HG02852 (cell line): ENCODE measurements around the gene PLEKHA8.
A peak's percentile ranks its signal among the peaks of the same experiment; 100 is the strongest.

Experiments
- ATAC-seq: cut with Tn5 transposase; IDR thresholded peaks from one replicate; pipeline ENCODE4 v1.9.1; 2021; ENCODE audit warnings: mild to moderate bottlenecking, moderate library complexity; ENCODE audit not compliant: unreplicated experiment

Gene PLEKHA8

GRCh38 chr7:30164567-30164966 is 136.4 kb downstream of the PLEKHA8 start:
- no peak for ATAC-seq

- no peak for ATAC-seq
These were observed 137.4 kb downstream of the PLEKHA8 start for GRCh38 chr7:30165590-30165989.

- ATAC-seq, result no peak
These were observed 138.1 kb downstream of the PLEKHA8 start for GRCh38 chr7:30166155-30166840.

- no peak for ATAC-seq
These were observed 138.6 kb downstream of the PLEKHA8 start for GRCh38 chr7:30166841-30167235.

- ATAC-seq, result no peak
These were observed 139.7 kb downstream of the PLEKHA8 start for GRCh38 chr7:30167901-30168300.

GRCh38 chr7:30168835-30169573 is 140.8 kb downstream of the PLEKHA8 start:
- ATAC-seq, result no peak

- no peak for ATAC-seq
These were observed 141.4 kb downstream of the PLEKHA8 start for GRCh38 chr7:30169579-30169978.

- ATAC-seq, result no peak
These were observed 142.4 kb downstream of the PLEKHA8 start for GRCh38 chr7:30170476-30171205.

- no peak for ATAC-seq
These were observed 143.7 kb downstream of the PLEKHA8 start for GRCh38 chr7:30171766-30172447.

- no peak for ATAC-seq
These were observed 144.2 kb downstream of the PLEKHA8 start for GRCh38 chr7:30172451-30172850.

- ATAC-seq, result no peak
These were observed 145.1 kb downstream of the PLEKHA8 start for GRCh38 chr7:30173058-30173897.

GRCh38 chr7:30175180-30175579 is 147.0 kb downstream of the PLEKHA8 start:
- no peak for ATAC-seq

GRCh38 chr7:30175636-30176147 is 147.5 kb downstream of the PLEKHA8 start:
- ATAC-seq, result no peak

- no peak for ATAC-seq
These were observed 148.4 kb downstream of the PLEKHA8 start for GRCh38 chr7:30176463-30177109.

GRCh38 chr7:30177186-30177585 is 149.0 kb downstream of the PLEKHA8 start:
- ATAC-seq, result no peak

GRCh38 chr7:30177965-30178364 is 149.8 kb downstream of the PLEKHA8 start:
- no peak for ATAC-seq

- ATAC-seq, result peak; percentile 96
These were observed 150.7 kb downstream of the PLEKHA8 start for GRCh38 chr7:30178748-30179436.
